PFSK-1 (cell line): Measurements from ENCODE around the gene KDM2B.

Experiments
- FOXP2 ChIP-seq: optimal IDR thresholded peaks from 2 replicates; pipeline ENCODE3; 2011; ENCODE audit warnings: borderline replicate concordance, control low read depth, inconsistent platforms; ENCODE audit not compliant: insufficient read depth; ENCODE audit errors: extremely low read length, extremely low read depth
- POLR2AphosphoS5 ChIP-seq: IDR thresholded peaks from 2 replicates; pipeline ENCODE4 v1.6.1; 2012; ENCODE audit warnings: low read depth, mild to moderate bottlenecking, control low read depth, low read length, moderate library complexity
- REST ChIP-seq, 2 experiments: IDR thresholded peaks; 2 replicates each; pipeline versions ENCODE4 v1.6.1 to v1.8.0; 2011 to 2012; ENCODE audit warnings: low read depth in 2 of 2, low read length in 2 of 2, control low read depth in 1 of 2, inconsistent platforms in 1 of 2, mild to moderate bottlenecking in 1 of 2, moderate library complexity in 1 of 2; ENCODE audit not compliant: insufficient read depth in 1 of 2
- SIN3A ChIP-seq: IDR thresholded peaks from 2 replicates; pipeline ENCODE4 v1.6.1; 2012; ENCODE audit warnings: mild to moderate bottlenecking, low read length, moderate library complexity, borderline replicate concordance; ENCODE audit not compliant: insufficient read depth
- TAF1 ChIP-seq: IDR thresholded peaks from 2 replicates; pipeline ENCODE4 v1.6.1; 2012; ENCODE audit warnings: low read length, control low read depth, borderline replicate concordance; ENCODE audit not compliant: insufficient read depth

The KDM2B gene

GRCh38 chr12:121442028-121442948, 138.5 kb downstream of the KDM2B start:
- no peak for TF ChIP-seq TAF1
- no peak for TF ChIP-seq POLR2AphosphoS5
- TF ChIP-seq SIN3A = no peak
- TF ChIP-seq REST (IDR thresholded peaks at IDR 0.05; ENCODE audit: insufficient read depth in 1 of 2, low read depth in 2 of 2, low read length in 2 of 2) = no peak
- TF ChIP-seq FOXP2 = no peak

- no peak for TF ChIP-seq REST (IDR thresholded peaks at IDR 0.05; ENCODE audit: insufficient read depth in 1 of 2, low read depth in 2 of 2, low read length in 2 of 2)
- TF ChIP-seq TAF1 = no peak
- TF ChIP-seq SIN3A = no peak
- no peak for TF ChIP-seq FOXP2
- no peak for TF ChIP-seq POLR2AphosphoS5
Observed at GRCh38 chr12:121441555-121441954, 139.3 kb downstream of the KDM2B start.

GRCh38 chr12:121440768-121441167, 140.1 kb downstream of the KDM2B start:
- TF ChIP-seq REST (IDR thresholded peaks at IDR 0.05; ENCODE audit: insufficient read depth in 1 of 2, low read depth in 2 of 2, low read length in 2 of 2) = no peak
- TF ChIP-seq FOXP2 = no peak
- TF ChIP-seq POLR2AphosphoS5 = no peak
- TF ChIP-seq SIN3A = no peak
- no peak for TF ChIP-seq TAF1

GRCh38 chr12:121439715-121440114, 141.1 kb downstream of the KDM2B start:
- no peak for TF ChIP-seq REST (IDR thresholded peaks at IDR 0.05; ENCODE audit: insufficient read depth in 1 of 2, low read depth in 2 of 2, low read length in 2 of 2)
- TF ChIP-seq POLR2AphosphoS5 = no peak
- no peak for TF ChIP-seq FOXP2
- no peak for TF ChIP-seq SIN3A
- no peak for TF ChIP-seq TAF1

GRCh38 chr12:121438905-121439304, 141.9 kb downstream of the KDM2B start:
- TF ChIP-seq POLR2AphosphoS5 (no peak), TAF1 (no peak), SIN3A (no peak), REST (IDR thresholded peaks at IDR 0.05; ENCODE audit: insufficient read depth in 1 of 2, low read depth in 2 of 2, low read length in 2 of 2) (no peak)
